Keratinocyte (primary cell): ENCODE results near the gene MAP2K5.

ENCODE experiments used
- EZH2 ChIP-seq: IDR thresholded peaks from one replicate; pipeline ENCODE4 v1.6.1; 2012; ENCODE audit warnings: inconsistent platforms, mild to moderate bottlenecking, low read length, moderate library complexity
- TF ChIP-seq, protein P1 (sequence below), 3 experiments: IDR thresholded peaks in 1 of 3; conservative IDR thresholded peaks in 1 of 3; optimal IDR thresholded peaks in 1 of 3; 2 replicates in 2 of 3; 3 replicates in 1 of 3; pipeline versions ENCODE3 to v1.5.1; 2011; ENCODE audit warnings: low read length in 3 of 3, mild to moderate bottlenecking in 3 of 3, moderate library complexity in 2 of 3, control low read depth in 1 of 3, inconsistent platforms in 1 of 3; ENCODE audit not compliant: insufficient read depth in 2 of 3; ENCODE audit errors: extremely low read depth in 1 of 3

DNA sequence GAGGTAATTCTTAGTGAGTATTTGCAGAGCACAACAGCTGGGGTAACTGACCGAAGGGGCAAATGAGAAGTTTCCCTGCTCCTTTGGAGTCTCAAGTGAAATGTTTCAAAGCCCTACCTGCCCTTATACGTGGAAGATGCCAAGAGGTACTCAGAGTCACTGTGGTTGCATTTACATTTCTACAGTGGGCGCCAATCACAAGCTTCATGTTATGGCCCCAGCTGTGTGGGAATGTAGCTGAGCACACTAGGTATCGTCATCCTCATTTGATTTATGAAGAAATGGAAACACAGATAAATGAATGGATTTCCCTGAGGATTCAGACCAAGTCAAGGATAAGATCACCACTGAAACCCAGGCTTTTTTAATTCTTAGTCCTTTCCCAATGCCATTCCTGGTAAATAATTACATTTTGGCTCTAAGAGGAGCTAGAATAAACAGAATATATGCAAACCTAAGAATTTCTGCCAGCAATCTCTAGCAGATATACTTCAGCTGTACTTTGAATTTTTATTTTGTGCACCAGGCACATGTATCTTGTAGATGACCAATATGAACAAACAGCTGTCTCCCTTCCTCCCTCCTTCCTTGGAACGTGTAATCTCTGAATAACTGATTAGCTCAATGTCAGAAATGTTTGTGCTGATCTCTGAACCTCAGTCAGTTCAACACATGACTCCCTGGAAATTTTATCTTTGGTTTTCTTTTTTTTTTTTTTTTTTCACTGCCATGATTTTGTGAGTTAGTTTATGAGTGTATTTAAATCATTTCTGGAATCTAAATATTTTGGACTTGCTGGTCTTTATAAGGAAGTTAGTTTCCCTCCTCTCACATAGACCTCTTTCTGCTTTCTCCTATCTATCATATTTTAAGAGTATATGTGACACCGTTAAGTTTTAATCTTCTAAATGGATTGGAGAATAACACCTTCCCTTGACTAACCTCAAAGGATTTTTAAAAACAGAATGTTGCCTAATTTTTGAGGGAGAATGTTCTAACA lies 69.2 kb downstream of the MAP2K5 start:
- TF ChIP-seq, protein P1, sequence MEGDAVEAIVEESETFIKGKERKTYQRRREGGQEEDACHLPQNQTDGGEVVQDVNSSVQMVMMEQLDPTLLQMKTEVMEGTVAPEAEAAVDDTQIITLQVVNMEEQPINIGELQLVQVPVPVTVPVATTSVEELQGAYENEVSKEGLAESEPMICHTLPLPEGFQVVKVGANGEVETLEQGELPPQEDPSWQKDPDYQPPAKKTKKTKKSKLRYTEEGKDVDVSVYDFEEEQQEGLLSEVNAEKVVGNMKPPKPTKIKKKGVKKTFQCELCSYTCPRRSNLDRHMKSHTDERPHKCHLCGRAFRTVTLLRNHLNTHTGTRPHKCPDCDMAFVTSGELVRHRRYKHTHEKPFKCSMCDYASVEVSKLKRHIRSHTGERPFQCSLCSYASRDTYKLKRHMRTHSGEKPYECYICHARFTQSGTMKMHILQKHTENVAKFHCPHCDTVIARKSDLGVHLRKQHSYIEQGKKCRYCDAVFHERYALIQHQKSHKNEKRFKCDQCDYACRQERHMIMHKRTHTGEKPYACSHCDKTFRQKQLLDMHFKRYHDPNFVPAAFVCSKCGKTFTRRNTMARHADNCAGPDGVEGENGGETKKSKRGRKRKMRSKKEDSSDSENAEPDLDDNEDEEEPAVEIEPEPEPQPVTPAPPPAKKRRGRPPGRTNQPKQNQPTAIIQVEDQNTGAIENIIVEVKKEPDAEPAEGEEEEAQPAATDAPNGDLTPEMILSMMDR (optimal IDR thresholded peaks at IDR 0.05 in 1 of 3, IDR thresholded peaks at IDR 0.05 in 1 of 3, conservative IDR thresholded peaks at IDR 0.05 in 1 of 3; ENCODE audit: extremely low read depth in 1 of 3, insufficient read depth in 2 of 3, low read length in 3 of 3): no peak
- no peak for TF ChIP-seq EZH2
